Lung microvascular endothelial cell (primary cell): ENCODE data around the gene CTTNBP2NL. TPM values are rescaled to one million over a fixed set of nuclear protein-coding genes. Genes with fewer than 3 reads are reported as not detected.
"Not testable (repeated sequence)": the region's sequence is repeated elsewhere in the genome, so short reads cannot be mapped to it uniquely, and the experiment has no call there.

Experiments
- DNase-seq, 2 donors: peaks; one replicate each; pipeline versions ENCODE4 v3.0.0 to v3.0.0-alpha.2; 2010; ENCODE audit warnings: low read depth in 2 of 2
- total RNA-seq: library from RNA; depleted of rRNA; stranded (reverse); fragments of >200 nt; gene quantifications from 2 replicates; pipeline ENCODE4 v1.2.1, GENCODE V29; 2014

The CTTNBP2NL gene
- total RNA-seq, 1 donor from 2014 or later: 16.9 TPM

DNA sequence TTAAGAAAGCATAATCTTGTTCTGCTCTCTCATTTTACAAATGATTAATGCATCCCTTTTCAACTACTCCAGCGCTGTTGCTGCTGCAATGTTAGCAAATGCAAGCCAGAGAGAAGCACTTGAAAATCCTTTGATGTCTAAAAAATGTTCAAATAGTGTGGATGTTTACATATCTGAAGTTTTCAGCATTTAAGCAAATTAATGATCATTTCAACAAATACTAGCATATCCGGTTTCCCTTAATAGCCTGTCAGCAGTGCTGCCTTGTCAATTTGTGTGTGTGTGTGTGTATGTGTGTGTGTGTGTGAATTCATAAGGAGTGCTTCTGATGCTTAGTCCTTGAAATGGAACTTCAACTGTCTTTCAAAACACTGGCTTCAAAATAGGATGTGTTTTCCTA lies 64.6 kb downstream of the CTTNBP2NL start:
- DNase-seq: no peak

GRCh38 chr1:112461200-112461871 lies 65.3 kb downstream of the CTTNBP2NL start:
- DNase-seq: no peak

DNA sequence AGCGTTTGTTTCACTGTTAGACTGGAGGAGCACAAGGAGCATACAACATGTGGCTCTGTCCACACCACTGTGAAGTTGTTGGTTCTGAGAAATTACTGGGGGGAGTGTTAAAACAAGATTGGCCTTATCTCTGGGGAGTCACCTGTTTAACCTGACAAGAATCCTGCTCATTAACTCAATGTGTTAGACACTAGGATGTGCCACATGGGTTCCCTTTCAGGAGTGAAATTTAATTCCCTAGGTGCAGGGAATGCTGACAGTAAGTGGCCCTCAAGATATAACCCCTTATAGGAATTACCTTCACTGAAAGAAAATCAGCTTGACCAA lies 66.9 kb downstream of the CTTNBP2NL start:
- no peak for DNase-seq

DNA sequence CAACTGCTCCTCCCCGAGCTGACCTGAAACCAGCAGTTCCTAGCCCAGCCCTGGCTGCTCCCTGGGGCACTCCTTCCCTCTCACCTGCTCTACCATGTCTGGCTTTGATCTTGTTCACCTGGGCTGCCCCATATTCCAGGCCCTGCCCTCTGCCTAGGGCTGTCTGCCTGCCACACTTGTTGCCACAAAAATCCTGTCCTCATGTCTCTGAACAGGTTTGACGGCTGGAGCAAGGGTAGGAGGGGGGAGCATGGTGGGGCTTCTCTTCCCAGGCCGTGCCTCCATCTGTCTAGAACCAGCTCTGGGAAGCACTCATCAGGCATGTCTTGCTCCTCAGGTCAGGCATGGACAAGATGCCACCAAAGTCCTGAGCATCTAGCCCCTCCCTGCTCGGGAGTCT lies 68.5 kb downstream of the CTTNBP2NL start:
- no peak for DNase-seq

GRCh38 chr1:112465122-112465521 lies 69.1 kb downstream of the CTTNBP2NL start:
- DNase-seq: peak in 1 of 2 donors; percentile 73

GRCh38 chr1:112466078-112466660 lies 70.2 kb downstream of the CTTNBP2NL start:
- peak; percentile 95 to 97 for DNase-seq

DNA sequence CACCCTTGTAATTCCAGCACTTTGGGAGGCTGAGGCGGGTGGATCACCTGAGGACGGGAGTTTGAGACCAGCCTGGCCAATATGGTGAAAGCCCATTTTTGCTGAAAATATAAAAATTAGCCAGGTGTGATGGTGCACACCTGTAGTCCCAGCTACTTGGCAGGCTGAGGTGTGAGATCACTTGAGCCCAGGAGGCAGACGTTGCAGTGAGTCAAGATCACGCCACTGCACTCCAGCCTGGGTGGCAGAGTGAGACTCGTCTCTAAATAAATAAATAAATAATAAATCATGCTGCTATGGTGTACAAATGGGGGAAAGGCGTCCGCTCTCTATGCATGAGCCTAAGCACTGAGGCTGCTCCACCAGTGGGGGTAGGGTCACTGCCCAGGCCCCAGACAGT lies 74.3 kb downstream of the CTTNBP2NL start:
- DNase-seq: not testable (repeated sequence)

GRCh38 chr1:112470966-112471365 lies 75.0 kb downstream of the CTTNBP2NL start:
- no peak for DNase-seq

DNA sequence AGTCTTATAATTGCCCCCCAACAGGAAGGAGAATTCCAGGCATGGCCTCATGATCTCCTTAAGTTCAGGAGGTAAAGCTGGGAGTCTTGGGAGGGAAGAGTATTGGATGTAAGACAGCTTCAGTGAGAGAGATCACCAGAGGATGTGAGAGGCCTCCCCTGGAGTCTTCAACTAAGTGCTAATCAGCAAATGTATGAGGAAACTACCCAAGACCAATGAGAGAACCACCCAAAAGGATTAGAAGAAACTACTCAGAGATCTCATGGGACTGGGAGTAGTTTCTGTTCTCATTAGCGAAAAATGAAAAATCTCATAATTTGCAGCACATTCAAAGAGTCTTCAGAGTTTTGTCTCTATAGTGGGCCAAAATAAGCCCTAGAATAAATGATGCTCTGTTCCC lies 76.1 kb downstream of the CTTNBP2NL start:
- DNase-seq: no peak

DNA sequence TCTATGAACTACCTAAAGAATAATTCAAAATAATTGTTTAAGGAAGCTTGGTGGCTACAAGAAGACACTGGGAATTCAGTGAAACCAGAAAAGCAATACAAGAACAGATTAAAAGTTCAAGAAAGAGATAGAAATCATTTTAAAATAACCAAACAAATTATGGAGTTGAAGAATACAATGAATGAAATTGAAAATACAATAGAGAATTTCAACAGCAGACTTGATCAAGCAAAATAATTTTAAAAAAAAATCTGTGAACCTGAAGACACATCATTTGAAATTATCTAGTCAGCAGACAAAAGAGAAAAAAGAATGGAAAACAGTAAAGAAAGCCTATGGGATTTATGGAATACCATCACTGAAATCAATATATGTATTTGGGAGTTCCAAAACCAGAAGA lies 81.5 kb downstream of the CTTNBP2NL start:
- no peak for DNase-seq

- no peak for DNase-seq
Measured at GRCh38 chr1:112478314-112478713, 82.3 kb downstream of the CTTNBP2NL start.

GRCh38 chr1:112486063-112486462 lies 90.0 kb downstream of the CTTNBP2NL start:
- not testable (repeated sequence) for DNase-seq

- not testable (repeated sequence) for DNase-seq
Measured at GRCh38 chr1:112487686-112488085, 91.7 kb downstream of the CTTNBP2NL start.

- DNase-seq: no peak
Measured at GRCh38 chr1:112488141-112488540, 92.1 kb downstream of the CTTNBP2NL start.

- DNase-seq: no peak
Measured at GRCh38 chr1:112492076-112492475, 96.1 kb downstream of the CTTNBP2NL start.

DNA sequence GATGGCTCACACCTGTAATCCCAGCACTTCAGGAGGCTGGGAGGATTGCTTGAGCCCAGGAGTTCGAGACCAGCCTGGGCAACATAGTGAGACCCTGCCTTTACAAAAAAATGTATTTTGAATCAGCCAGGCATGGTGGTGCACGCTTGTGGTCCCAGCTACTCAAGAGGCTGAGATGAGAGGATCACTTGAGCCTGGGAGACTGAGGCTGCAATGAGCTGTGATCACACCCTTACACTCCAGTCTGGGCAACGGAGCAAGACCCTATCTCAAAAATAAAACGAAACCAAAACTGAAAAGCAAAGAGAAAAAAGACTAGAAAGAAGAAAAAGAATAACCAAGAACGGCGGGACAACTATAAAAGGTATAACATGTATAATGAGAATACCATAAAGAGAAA lies 97.3 kb downstream of the CTTNBP2NL start:
- DNase-seq: no peak

GRCh38 chr1:112496290-112496689 lies 100.3 kb downstream of the CTTNBP2NL start:
- DNase-seq: no peak

GRCh38 chr1:112501810-112502641 lies 106.0 kb downstream of the CTTNBP2NL start:
- DNase-seq: peak; percentile 64 to 72

GRCh38 chr1:112502826-112503225 lies 106.8 kb downstream of the CTTNBP2NL start:
- no peak for DNase-seq

- no peak for DNase-seq
Measured at GRCh38 chr1:112504001-112504660, 108.1 kb downstream of the CTTNBP2NL start.

GRCh38 chr1:112504661-112505399 lies 108.8 kb downstream of the CTTNBP2NL start:
- no peak for DNase-seq
